Stimulated activated naive CD4-positive, alpha-beta T cell (primary cell): ENCODE measurements around the gene DHX32.
A peak's percentile ranks its signal among the peaks of the same experiment; 100 is the strongest.
"Not testable (repeated sequence)": the region's sequence is repeated elsewhere in the genome, so short reads cannot be mapped to it uniquely, and the experiment has no call there.

ENCODE experiments used
- DNase-seq, 6 experiments: peaks; one replicate each; lab custom pipeline; 2025; lab: John Stamatoyannopoulos, UW

DHX32 gene

GRCh38 chr10:125896088-125896934 is 15.2 kb upstream of the DHX32 start, which contains the start of gene FANK1:
FANK1 (plus strand) TSS chr10:125896564; CDS start chr10:125896643, 79 bp downstream.
- DNase-seq = peak; percentile 57 to 79 (median 64)

GRCh38 chr10:125895130-125896087 is 14.3 kb upstream of the DHX32 start:
- DNase-seq = peak; percentile 4 to 43 (median 30)

- DNase-seq = not testable (repeated sequence)
These were observed 13.1 kb upstream of the DHX32 start for GRCh38 chr10:125894176-125894575.

GRCh38 chr10:125892402-125892801 is 11.3 kb upstream of the DHX32 start:
- DNase-seq = not testable (repeated sequence)

GRCh38 chr10:125889441-125889840 is 8.3 kb upstream of the DHX32 start:
- DNase-seq = not testable (repeated sequence)

DNA sequence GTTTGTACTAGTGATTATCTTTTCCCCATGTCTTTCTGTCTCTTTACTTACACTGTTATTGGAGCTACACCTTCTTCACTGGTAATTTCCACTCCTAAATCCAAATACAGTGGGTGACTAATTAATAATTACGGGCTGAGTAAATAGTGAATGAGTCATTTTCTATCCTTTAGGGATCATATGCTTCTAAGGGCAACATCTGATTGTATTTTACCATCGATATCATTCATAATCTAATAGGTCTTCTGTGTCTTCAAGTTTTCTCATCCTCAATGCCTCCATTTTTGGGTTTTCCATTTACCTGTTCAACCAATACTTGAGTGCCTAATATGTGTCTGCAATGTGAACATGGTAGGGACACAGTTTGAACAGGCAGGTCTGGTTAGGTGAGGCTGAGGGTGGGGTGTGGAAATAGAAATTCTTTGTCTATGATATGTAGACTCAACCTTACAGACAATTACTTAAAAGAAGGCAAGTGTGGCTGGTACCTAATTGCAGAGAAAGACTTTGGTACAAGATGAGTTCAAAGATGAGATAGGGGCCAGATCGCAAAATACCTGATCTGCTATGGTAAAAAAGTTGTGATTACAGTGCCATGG is 5.9 kb upstream of the DHX32 start:
- no peak for DNase-seq

GRCh38 chr10:125883211-125883610 is 2.1 kb upstream of the DHX32 start:
- no peak for DNase-seq

- DNase-seq = no peak
These were observed 1.5 kb upstream of the DHX32 start for GRCh38 chr10:125882596-125882995.

GRCh38 chr10:125880719-125881118 is 373 bp downstream of the DHX32 start:
- no peak for DNase-seq

DNA sequence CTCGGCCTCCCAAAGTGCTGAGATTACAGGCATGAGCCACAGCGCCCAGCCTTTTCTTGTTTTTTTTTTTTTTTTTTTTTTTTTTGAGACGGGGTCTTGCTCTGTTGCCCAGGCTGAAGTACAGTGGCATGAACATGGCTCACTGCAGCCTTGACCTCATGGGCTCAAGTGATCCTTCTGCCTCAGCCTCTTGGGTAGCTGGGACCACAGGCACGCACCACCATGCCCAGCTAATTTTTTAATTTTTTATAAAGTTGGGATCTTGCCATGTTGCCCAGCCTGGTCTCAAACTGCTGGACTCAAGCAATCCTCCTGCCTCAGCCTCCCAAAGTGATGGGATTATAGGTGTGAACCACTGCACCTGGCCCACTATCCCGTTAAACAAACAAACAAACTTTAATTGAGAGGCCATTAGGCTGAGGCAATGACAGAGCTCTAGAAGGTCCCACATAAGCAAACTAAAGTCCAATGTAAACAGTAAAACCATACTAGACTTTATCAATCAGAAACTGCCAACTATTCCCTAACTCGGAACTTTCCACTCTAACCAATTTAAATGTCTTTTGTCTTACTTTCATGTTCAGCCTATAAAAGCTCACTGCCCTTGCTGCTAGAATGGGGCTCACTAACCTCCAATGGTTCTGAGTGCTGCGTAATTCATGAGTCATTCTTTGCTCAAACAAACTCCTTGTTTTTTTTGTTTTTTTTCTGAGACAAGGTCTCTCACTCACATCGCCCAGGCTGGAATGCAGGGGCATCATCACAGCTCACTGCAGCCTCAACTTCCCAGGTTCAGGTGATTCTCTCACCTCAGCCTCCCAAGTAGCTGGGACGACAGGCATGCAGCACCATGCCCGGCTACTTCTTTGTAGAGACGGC is 1.9 kb downstream of the DHX32 start:
- no peak for DNase-seq

DNA sequence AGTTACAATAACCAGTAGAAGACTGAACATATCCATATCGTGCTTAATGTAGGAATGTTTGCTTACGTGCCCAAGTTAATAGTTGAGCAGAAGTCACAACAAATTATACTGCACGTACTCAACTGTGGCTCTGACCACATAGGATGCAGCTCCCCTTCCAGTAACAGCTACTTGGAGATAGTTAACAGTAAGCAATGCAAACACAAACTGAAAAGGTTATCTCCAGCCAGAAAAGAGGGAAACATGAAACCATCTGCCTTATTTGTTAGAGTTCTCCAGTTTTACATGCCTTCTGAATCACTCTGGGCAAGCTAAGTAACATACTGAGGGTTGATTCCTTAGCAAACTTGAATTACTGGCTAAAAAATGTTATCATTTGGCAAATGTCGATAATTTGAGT is 9.8 kb downstream of the DHX32 start:
- no peak for DNase-seq

DNA sequence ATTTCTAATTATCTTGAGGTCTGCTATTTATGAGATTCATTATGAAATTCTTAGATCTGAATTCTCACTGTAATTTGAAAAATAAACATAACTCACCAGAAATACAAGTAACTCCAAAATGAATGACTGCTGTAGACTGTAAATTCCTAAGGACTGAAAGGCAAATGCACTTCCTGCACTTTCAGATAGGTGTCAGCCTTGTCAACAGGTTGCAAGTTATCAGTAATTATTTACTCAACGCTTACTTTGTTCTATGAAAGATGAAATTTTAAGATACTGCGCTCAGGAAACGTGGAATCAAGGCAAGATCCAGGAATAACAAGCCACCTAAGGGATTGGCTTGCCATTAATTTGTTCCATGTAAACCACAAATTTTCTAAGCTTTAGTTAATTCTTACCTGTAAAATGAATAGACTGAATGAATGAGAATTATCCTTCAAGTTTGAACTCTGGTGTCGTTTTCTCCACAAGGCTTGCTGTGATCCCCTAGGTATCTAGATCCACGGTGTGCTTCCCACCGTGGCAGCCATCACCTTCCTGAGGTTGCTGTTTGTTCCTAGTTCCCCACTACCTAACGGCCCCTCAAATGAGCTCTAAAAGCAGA is 12.6 kb downstream of the DHX32 start:
- DNase-seq = peak in 2 of 6 experiments; percentile 6 to 8

GRCh38 chr10:125866421-125867029 is 14.6 kb downstream of the DHX32 start:
- DNase-seq = no peak

- DNase-seq = no peak
These were observed 16.0 kb downstream of the DHX32 start for GRCh38 chr10:125865120-125865519.

DNA sequence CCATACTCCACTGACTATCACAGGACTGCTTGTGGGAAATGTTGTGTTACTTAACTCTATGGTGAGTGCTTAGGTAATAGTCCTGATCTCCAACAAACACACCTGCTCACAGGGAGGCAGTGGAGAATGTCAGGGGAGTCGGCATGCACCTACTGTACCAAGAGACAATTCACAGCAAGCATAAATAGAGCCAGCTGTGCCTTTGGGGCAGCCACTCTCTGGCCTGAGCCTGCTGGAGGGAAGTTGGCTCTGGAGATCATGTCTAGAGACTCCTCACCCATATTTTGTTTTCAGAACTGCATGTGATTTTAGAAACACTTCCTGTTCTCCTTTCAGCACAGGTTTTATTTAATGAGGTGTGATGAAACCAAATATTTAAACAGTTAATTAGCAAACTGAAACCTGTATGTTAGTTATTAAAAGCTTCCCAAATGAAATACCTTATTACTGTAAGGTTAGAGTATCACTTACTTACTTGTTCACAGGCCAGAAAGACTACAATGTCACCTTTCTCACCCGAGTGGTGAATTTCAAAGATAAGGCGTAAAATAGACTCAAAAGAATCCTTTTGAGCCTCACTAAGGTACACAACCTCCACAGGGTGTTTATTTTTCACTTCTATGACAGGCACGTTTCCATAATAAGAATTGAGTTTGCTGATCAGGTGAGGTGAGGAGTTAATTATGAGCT is 21.8 kb downstream of the DHX32 start:
- no peak for DNase-seq

GRCh38 chr10:125857185-125857760 is 23.8 kb downstream of the DHX32 start:
- DNase-seq = no peak

DNA sequence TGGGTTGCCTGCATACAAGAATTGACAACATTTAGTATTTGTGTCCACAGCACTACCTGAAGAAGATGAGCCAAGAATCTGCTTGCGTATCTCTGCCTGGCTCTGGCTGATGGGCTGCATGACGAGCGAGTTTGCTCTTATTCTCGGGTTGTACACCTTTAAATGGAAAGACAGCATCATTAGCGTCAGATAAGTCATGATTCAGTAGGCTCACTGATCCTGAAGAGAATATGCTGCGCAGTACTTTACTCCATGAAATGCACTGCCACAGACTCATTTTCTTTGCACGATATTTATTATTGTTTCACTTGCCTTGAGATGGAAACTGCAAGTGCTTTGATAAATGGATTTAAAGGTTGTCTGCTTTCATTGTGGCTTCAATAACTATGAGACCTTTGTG is 28.6 kb downstream of the DHX32 start:
- DNase-seq = no peak

GRCh38 chr10:125850766-125851731 is 30.0 kb downstream of the DHX32 start:
- no peak for DNase-seq
